Measurements from ENCODE around the gene GSTT2. TPM values are rescaled to one million over a fixed set of nuclear protein-coding genes. Genes with fewer than 3 reads are reported as not detected.

GSTT2 gene
- total and polyA plus RNA-seq, 10 of the 15 experiments (the other 5 are each of a cell fraction or from before 2014, with no cell fraction given): not detected

DNA sequence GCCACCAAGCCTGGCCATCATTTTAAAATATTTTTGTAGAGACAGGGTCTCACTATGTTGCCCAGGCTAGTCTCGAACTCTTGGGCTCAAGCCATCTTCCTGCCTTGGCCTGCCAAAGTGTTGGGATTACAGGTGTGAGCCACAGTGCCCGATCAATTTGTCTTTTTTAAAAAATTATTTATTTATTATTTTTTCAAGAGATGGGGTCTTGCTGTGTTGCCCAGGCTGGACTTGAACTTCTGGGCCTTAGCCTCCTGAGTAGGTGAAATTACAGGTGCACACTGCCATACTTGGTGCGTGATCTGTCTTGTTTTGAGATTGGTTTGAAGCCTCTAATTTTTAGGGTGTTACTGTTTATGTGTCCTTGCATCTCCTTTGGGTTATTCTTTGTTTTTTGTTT, 41.4 kb downstream of the GSTT2 start:
- ChIA-PET POLR2A (no interaction called here), CTCF (no interaction called here), SMC1A (ENCODE audit: uncharacterized antibody, unreplicated experiment) (interaction anchor here (1.9 kb wide), 1 partner anchor 24 kb away, joined by 4 read pairs; no protein-coding TSS in a partner anchor), RAD21 (ENCODE audit: unreplicated experiment) (no interaction called here)
- in situ Hi-C loops (cut with MboI): no loop called here
- peaks cover 23% of the 10 kb centered on the region for H3K79me2 ChIP-seq (ENCODE audit: control insufficient read depth, insufficient read depth, low read length)
- FAIRE-seq (no peak), ATAC-seq (no peak), DNase-seq (ENCODE audit: low read depth, low spot score) (no peak)
- H3K36me3 ChIP-seq (ENCODE audit: control insufficient read depth in 2 of 2, insufficient read depth in 2 of 2, low read length in 1 of 2): peaks cover 0 to 1% of the 10 kb centered on the region in 2 experiments; a peak in 2 of 4 replicates
- intact Hi-C loops (cut with micrococcal nuclease; ENCODE audit: unreplicated experiment): no loop called here
- H3K9ac ChIP-seq (ENCODE audit: control insufficient read depth, insufficient read depth, low read length): no peak overlapping the region
- no peaks in the 10 kb centered on the region for H3K4me1 ChIP-seq (ENCODE audit: control insufficient read depth, insufficient read depth, low read length)
- no peak overlapping the region for H2AFZ ChIP-seq (ENCODE audit: control insufficient read depth, low read depth, low read length)
- TF ChIP-seq FOXK2 (IDR thresholded peaks at IDR 0.05): no peak
- no peak for TF ChIP-seq NBN (IDR thresholded peaks at IDR 0.05)
- TF ChIP-seq EZH2 (IDR thresholded peaks at IDR 0.05; ENCODE audit: borderline replicate concordance, control insufficient read depth, low read depth, low read length): no peak
- no peak for TF ChIP-seq USF1 (IDR thresholded peaks at IDR 0.05; ENCODE audit: borderline replicate concordance, extremely low read length, insufficient read depth, low read depth, low read length)
- TF ChIP-seq, protein P1, sequence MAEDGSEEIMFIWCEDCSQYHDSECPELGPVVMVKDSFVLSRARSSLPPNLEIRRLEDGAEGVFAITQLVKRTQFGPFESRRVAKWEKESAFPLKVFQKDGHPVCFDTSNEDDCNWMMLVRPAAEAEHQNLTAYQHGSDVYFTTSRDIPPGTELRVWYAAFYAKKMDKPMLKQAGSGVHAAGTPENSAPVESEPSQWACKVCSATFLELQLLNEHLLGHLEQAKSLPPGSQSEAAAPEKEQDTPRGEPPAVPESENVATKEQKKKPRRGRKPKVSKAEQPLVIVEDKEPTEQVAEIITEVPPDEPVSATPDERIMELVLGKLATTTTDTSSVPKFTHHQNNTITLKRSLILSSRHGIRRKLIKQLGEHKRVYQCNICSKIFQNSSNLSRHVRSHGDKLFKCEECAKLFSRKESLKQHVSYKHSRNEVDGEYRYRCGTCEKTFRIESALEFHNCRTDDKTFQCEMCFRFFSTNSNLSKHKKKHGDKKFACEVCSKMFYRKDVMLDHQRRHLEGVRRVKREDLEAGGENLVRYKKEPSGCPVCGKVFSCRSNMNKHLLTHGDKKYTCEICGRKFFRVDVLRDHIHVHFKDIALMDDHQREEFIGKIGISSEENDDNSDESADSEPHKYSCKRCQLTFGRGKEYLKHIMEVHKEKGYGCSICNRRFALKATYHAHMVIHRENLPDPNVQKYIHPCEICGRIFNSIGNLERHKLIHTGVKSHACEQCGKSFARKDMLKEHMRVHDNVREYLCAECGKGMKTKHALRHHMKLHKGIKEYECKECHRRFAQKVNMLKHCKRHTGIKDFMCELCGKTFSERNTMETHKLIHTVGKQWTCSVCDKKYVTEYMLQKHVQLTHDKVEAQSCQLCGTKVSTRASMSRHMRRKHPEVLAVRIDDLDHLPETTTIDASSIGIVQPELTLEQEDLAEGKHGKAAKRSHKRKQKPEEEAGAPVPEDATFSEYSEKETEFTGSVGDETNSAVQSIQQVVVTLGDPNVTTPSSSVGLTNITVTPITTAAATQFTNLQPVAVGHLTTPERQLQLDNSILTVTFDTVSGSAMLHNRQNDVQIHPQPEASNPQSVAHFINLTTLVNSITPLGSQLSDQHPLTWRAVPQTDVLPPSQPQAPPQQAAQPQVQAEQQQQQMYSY (CRISPR knock-in tag; IDR thresholded peaks at IDR 0.05): no peak
- TF ChIP-seq KDM1A (IDR thresholded peaks at IDR 0.05; ENCODE audit: borderline replicate concordance): no peak
- TF ChIP-seq IKZF1 (conservative IDR thresholded peaks at IDR 0.05): no peak
- no peak for TF ChIP-seq ELK1 (IDR thresholded peaks at IDR 0.05; ENCODE audit: low read depth, low read length)
- no peak overlapping the region for H3K4me2 ChIP-seq (ENCODE audit: control insufficient read depth, insufficient read depth)
- no peak overlapping the region for H3K27ac ChIP-seq (ENCODE audit: control insufficient read depth, insufficient read depth)
- BruUV-seq (replicated peaks): no TSS peak
- H3K27me3 ChIP-seq (replicated peaks in 1 of 2; ENCODE audit: control insufficient read depth in 2 of 2, insufficient read depth in 2 of 2, low read length in 1 of 2): no peaks in the 10 kb centered on the region
- no peak overlapping the region for H3K4me3 ChIP-seq
- WGBS (ENCODE audit: insufficient coverage, insufficient replicate concordance, low lambda C conversion rate, missing lambda C conversion rate): 94% methylated on average over 3 of the region's 3 CpGs
- H3K9me3 ChIP-seq (replicated peaks; ENCODE audit: control insufficient read depth, insufficient read depth, low read length): no peaks in the 10 kb centered on the region
- no peaks in the 10 kb centered on the region for H4K20me1 ChIP-seq (ENCODE audit: control insufficient read depth, insufficient read depth)
